GM21381 (cell line): Measurements from ENCODE around the gene CRADD.
"Not testable (repeated sequence)": the region's sequence is repeated elsewhere in the genome, so short reads cannot be mapped to it uniquely, and the experiment has no call there.

Source experiments
- ATAC-seq: cut with Tn5 transposase; IDR thresholded peaks from one replicate; pipeline ENCODE4 v1.9.1; 2021; ENCODE audit warnings: mild to moderate bottlenecking, moderate library complexity; ENCODE audit not compliant: unreplicated experiment

The CRADD gene

GRCh38 chr12:93857991-93858447, 180.8 kb downstream of the CRADD start:
- ATAC-seq: no peak

- ATAC-seq: no peak
These were observed 183.6 kb downstream of the CRADD start for GRCh38 chr12:93860668-93861373.

- ATAC-seq: no peak
These were observed 185.2 kb downstream of the CRADD start for GRCh38 chr12:93862424-93862823.

GRCh38 chr12:93865751-93866150, 188.6 kb downstream of the CRADD start:
- ATAC-seq: no peak

- ATAC-seq: no peak
These were observed 191.6 kb downstream of the CRADD start for GRCh38 chr12:93868771-93869170.

GRCh38 chr12:93870020-93870795, 193.0 kb downstream of the CRADD start:
- no peak for ATAC-seq

GRCh38 chr12:93871566-93871965, 194.4 kb downstream of the CRADD start:
- ATAC-seq: not testable (repeated sequence)

GRCh38 chr12:93873561-93873960, 196.4 kb downstream of the CRADD start:
- no peak for ATAC-seq

- no peak for ATAC-seq
These were observed 198.0 kb downstream of the CRADD start for GRCh38 chr12:93875157-93875556.

GRCh38 chr12:93876360-93876759, 199.2 kb downstream of the CRADD start:
- ATAC-seq: no peak

- ATAC-seq: no peak
These were observed 200.3 kb downstream of the CRADD start for GRCh38 chr12:93877446-93877845.

- ATAC-seq: no peak
These were observed 202.6 kb downstream of the CRADD start for GRCh38 chr12:93879476-93880421.

- ATAC-seq: no peak
These were observed 203.8 kb downstream of the CRADD start for GRCh38 chr12:93880853-93881522.

GRCh38 chr12:93882763-93883162, 205.6 kb downstream of the CRADD start:
- no peak for ATAC-seq

GRCh38 chr12:93883436-93884154, 206.4 kb downstream of the CRADD start:
- no peak for ATAC-seq

- no peak for ATAC-seq
These were observed 207.8 kb downstream of the CRADD start for GRCh38 chr12:93884794-93885460.

- ATAC-seq: not testable (repeated sequence)
These were observed 208.9 kb downstream of the CRADD start for GRCh38 chr12:93885973-93886532.

- ATAC-seq: no peak
These were observed 209.6 kb downstream of the CRADD start for GRCh38 chr12:93886533-93887511.
